PC-3 (cell line): Measurements from ENCODE around the gene STX5. TPM values are rescaled to one million over a fixed set of nuclear protein-coding genes. Genes with fewer than 3 reads are reported as not detected.
"Not testable (repeated sequence)": the region's sequence is repeated elsewhere in the genome, so short reads cannot be mapped to it uniquely, and the experiment has no call there.

ENCODE experiments used
- ATAC-seq: fragments of 200-7000 bp; cut with Tn5 transposase; 2 replicates; pipeline ENCODE4 v1.9.1; 2020; ENCODE audit warnings: mild to moderate bottlenecking, moderate library complexity
- BruUV-seq: library from RNA; stranded (reverse); fragments of 400-500 nt; replicated peaks from 2 replicates; lab custom pipeline; 2021; lab: Mats Ljungman, UMichigan
- CTCF ChIA-PET: fragments of 300-600 bp; sonication (Branson Sonifier 250); formaldehyde crosslinking; loops from one replicate; lab custom pipeline; 2022; ENCODE audit warnings: antibody characterized with exemption; lab: Charles Lee
- POLR2A ChIA-PET: fragments of 300-600 bp; sonication (Branson Sonifier 250); formaldehyde crosslinking; loops from one replicate; lab custom pipeline; 2022; ENCODE audit warnings: antibody characterized with exemption; ENCODE audit not compliant: unreplicated experiment; lab: Charles Lee
- DNase-seq: peaks from one replicate; pipeline ENCODE4 v3.0.0-alpha.2; 2015
- H2AFZ ChIP-seq: fragments of 300-600 bp; sonication (generic); 2 replicates; pipeline ENCODE4 v1.6.0; 2016; ENCODE audit warnings: antibody characterized with exemption, low read length
- H3F3A ChIP-seq: fragments of 300-600 bp; sonication (generic); one replicate; pipeline ENCODE4 v1.6.0; 2017; ENCODE audit warnings: antibody characterized with exemption, low read length, control low read depth, mild to moderate bottlenecking; ENCODE audit not compliant: unreplicated experiment
- H3K27ac ChIP-seq: fragments of 300-600 bp; sonication (generic); 2 replicates; pipeline ENCODE4 v1.5.1; 2016; ENCODE audit warnings: mild to moderate bottlenecking, low read length
- H3K27me3 ChIP-seq: fragments of 300-600 bp; sonication (generic); 2 replicates; pipeline ENCODE4 v1.6.1; 2016; ENCODE audit warnings: low read length, mixed read lengths
- H3K36me3 ChIP-seq: fragments of 300-600 bp; sonication (generic); 2 replicates; pipeline ENCODE4 v1.6.1; 2016; ENCODE audit warnings: low read depth, mixed run types, low read length, mixed read lengths
- H3K4me1 ChIP-seq: fragments of 300-600 bp; sonication (generic); 2 replicates; pipeline ENCODE4 v1.5.1; 2016; ENCODE audit warnings: low read length; ENCODE audit not compliant: insufficient read depth
- H3K4me2 ChIP-seq: fragments of 300-600 bp; sonication (generic); 2 replicates; pipeline ENCODE4 v1.6.0; 2016; ENCODE audit warnings: low read length
- H3K4me3 ChIP-seq: fragments of 300-600 bp; sonication (generic); 2 replicates; pipeline ENCODE4 v1.5.1; 2016; ENCODE audit warnings: mild to moderate bottlenecking, low read length, mixed read lengths
- H3K79me2 ChIP-seq: fragments of 300-600 bp; sonication (generic); 2 replicates; pipeline ENCODE4 v1.6.1; 2017; ENCODE audit warnings: low read length, mixed read lengths
- H3K9ac ChIP-seq: fragments of 300-600 bp; sonication (generic); 2 replicates; pipeline ENCODE4 v1.6.0; 2016; ENCODE audit warnings: mild to moderate bottlenecking, low read length
- H3K9me2 ChIP-seq: fragments of 300-600 bp; sonication (generic); replicated peaks from 2 replicates; pipeline ENCODE4 v1.6.1; 2016; ENCODE audit warnings: mixed run types, low read length, mixed read lengths
- H3K9me3 ChIP-seq: fragments of 300-600 bp; sonication (generic); 2 replicates; pipeline ENCODE4 v1.6.1; 2016; ENCODE audit warnings: low read length, mixed read lengths
- H4K20me1 ChIP-seq: fragments of 300-600 bp; sonication (generic); 2 replicates; pipeline ENCODE4 v1.6.1; 2016; ENCODE audit warnings: low read length, mixed read lengths
- EZH2 ChIP-seq: fragments of 300-600 bp; sonication (generic); IDR thresholded peaks from one replicate; pipeline ENCODE4 v1.6.1; 2017; ENCODE audit warnings: antibody characterized with exemption, mild to moderate bottlenecking, low read length; ENCODE audit not compliant: unreplicated experiment
- EZH2phosphoT487 ChIP-seq: fragments of 300-600 bp; sonication (generic); IDR thresholded peaks from 2 replicates; pipeline ENCODE4 v1.6.1; 2018; ENCODE audit warnings: mild to moderate bottlenecking, antibody characterized with exemption, low read length, borderline replicate concordance
- intact Hi-C: fragments of 100-400 bp; cut with micrococcal nuclease; formaldehyde crosslinking; loops from 2 replicates; pipeline ENCODE4 v1.9.0; 2023
- total RNA-seq: library from RNA; depleted of rRNA; stranded (reverse); fragments of >200 nt; gene quantifications from 2 replicates; pipeline ENCODE4 v1.2.3, GENCODE V29; 2014
- TF ChIP-seq, protein P1 (sequence below): fragments of 300-600 bp; sonication (generic); conservative IDR thresholded peaks from 2 replicates; pipeline ENCODE4 v1.5.1; 2017; ENCODE audit warnings: antibody characterized with exemption, low read depth, mild to moderate bottlenecking, low read length

The STX5 gene
- total RNA-seq, 1 experiment from 2014 or later, result 48.2 TPM

- Histone ChIP-seq H3K4me1 (no peaks in the 10 kb centered on the region), H2AFZ (no peak overlapping the region), H3K4me2 (no peak overlapping the region), H3K9me3 (no peaks in the 10 kb centered on the region), H3F3A (no peaks in the 10 kb centered on the region), H4K20me1 (peaks cover 18% of the 10 kb centered on the region), H3K27me3 (no peaks in the 10 kb centered on the region), H3K9me2 (no peaks in the 10 kb centered on the region), H3K9ac (no peak overlapping the region), H3K4me3 (no peak overlapping the region), H3K36me3 (peaks cover 10% of the 10 kb centered on the region), H3K79me2 (peaks cover 93% of the 10 kb centered on the region), H3K27ac (no peak overlapping the region)
- ChIA-PET POLR2A (interaction anchor here (0.6 kb wide), 1 partner anchor 11 kb away, joined by 12 read pairs; no protein-coding TSS in a partner anchor), CTCF (interaction anchor here (0.6 kb wide), 2 partner anchors 94 to 152 kb away, joined by 5 to 6 read pairs; partner anchors contain the start of gene TAF6L)
- intact Hi-C loops, result no loop called here
- DNase-seq (no peak), ATAC-seq (no peak)
- no peak for TF ChIP-seq EZH2phosphoT487
- TF ChIP-seq EZH2, result no peak
- TF ChIP-seq, protein P1, sequence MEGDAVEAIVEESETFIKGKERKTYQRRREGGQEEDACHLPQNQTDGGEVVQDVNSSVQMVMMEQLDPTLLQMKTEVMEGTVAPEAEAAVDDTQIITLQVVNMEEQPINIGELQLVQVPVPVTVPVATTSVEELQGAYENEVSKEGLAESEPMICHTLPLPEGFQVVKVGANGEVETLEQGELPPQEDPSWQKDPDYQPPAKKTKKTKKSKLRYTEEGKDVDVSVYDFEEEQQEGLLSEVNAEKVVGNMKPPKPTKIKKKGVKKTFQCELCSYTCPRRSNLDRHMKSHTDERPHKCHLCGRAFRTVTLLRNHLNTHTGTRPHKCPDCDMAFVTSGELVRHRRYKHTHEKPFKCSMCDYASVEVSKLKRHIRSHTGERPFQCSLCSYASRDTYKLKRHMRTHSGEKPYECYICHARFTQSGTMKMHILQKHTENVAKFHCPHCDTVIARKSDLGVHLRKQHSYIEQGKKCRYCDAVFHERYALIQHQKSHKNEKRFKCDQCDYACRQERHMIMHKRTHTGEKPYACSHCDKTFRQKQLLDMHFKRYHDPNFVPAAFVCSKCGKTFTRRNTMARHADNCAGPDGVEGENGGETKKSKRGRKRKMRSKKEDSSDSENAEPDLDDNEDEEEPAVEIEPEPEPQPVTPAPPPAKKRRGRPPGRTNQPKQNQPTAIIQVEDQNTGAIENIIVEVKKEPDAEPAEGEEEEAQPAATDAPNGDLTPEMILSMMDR, result no peak
- no TSS peak for BruUV-seq
Measured at GRCh38 chr11:62865635-62866034, 33.8 kb upstream of the STX5 start.

- peaks cover 10% of the 10 kb centered on the region for H3K36me3 ChIP-seq
- POLR2A ChIA-PET, result no interaction called here
- peaks cover 92% of the 10 kb centered on the region for H3K79me2 ChIP-seq
Measured at GRCh38 chr11:62863687-62864335, 32.0 kb upstream of the STX5 start.

GRCh38 chr11:62861564-62862192, 29.8 kb upstream of the STX5 start:
- H3K4me2 ChIP-seq, H3K9me2 ChIP-seq, H3K9ac ChIP-seq, H2AFZ ChIP-seq, POLR2A ChIA-PET, H3K27ac ChIP-seq, H3F3A ChIP-seq, H3K36me3 ChIP-seq, H3K4me3 ChIP-seq, BruUV-seq, H3K9me3 ChIP-seq, H3K27me3 ChIP-seq, DNase-seq, ATAC-seq: not testable (repeated sequence)
- Histone ChIP-seq H4K20me1 (peaks cover 18% of the 10 kb centered on the region), H3K79me2 (peaks cover 92% of the 10 kb centered on the region), H3K4me1 (peaks cover 13% of the 10 kb centered on the region)
- intact Hi-C loops, result loop anchor here (1.0 kb wide), 3 partner anchors 56 to 128 kb away; partner anchors contain the start of genes NXF1 and TMEM179B
- CTCF ChIA-PET, result interaction anchor here (0.6 kb wide), 5 partner anchors 19 to 270 kb away, joined by 3 to 15 read pairs (median 5); partner anchors contain the start of genes SLC3A2 and TUT1

More at GRCh38 chr11:62863687-62864335, 32.0 kb upstream of the STX5 start:
- TF ChIP-seq EZH2phosphoT487, result no peak
- no peak for TF ChIP-seq EZH2
- TF ChIP-seq, protein P1, result no peak
- Histone ChIP-seq H3K4me3 (no peak overlapping the region), H3K9me3 (no peaks in the 10 kb centered on the region), H3F3A (no peaks in the 10 kb centered on the region), H3K4me2 (no peak overlapping the region), H3K27me3 (no peaks in the 10 kb centered on the region), H3K4me1 (no peaks in the 10 kb centered on the region), H4K20me1 (peaks cover 18% of the 10 kb centered on the region), H2AFZ (no peak overlapping the region), H3K9me2 (no peaks in the 10 kb centered on the region), H3K9ac (no peak overlapping the region), H3K27ac (no peak overlapping the region)
- intact Hi-C loops, result no loop called here
- no peak for DNase-seq
- no peak for ATAC-seq
- CTCF ChIA-PET, result no interaction called here
- BruUV-seq, result no TSS peak
